CD4-positive, alpha-beta T cell treated with Interleukin-6 for 4 hours (primary cell): ENCODE results near the gene RNF38.

Experiments used
- DNase-seq: peaks from one replicate; pipeline ENCODE4 v3.0.0-alpha.2; 2020; ENCODE audit warnings: mixed read lengths

The RNF38 gene

GRCh38 chr9:36290996-36291395 lies 109.1 kb downstream of the RNF38 start:
- no peak for DNase-seq

- DNase-seq: no peak
These were observed 110.1 kb downstream of the RNF38 start for GRCh38 chr9:36289836-36290435.

- DNase-seq: no peak
These were observed 112.0 kb downstream of the RNF38 start for GRCh38 chr9:36288070-36288469.
